ENCODE measurements around the gene KIN.

GRCh38 chr10:7710446-7710845 is 77.3 kb downstream of the KIN start:
- TF ChIP-seq, protein P1, sequence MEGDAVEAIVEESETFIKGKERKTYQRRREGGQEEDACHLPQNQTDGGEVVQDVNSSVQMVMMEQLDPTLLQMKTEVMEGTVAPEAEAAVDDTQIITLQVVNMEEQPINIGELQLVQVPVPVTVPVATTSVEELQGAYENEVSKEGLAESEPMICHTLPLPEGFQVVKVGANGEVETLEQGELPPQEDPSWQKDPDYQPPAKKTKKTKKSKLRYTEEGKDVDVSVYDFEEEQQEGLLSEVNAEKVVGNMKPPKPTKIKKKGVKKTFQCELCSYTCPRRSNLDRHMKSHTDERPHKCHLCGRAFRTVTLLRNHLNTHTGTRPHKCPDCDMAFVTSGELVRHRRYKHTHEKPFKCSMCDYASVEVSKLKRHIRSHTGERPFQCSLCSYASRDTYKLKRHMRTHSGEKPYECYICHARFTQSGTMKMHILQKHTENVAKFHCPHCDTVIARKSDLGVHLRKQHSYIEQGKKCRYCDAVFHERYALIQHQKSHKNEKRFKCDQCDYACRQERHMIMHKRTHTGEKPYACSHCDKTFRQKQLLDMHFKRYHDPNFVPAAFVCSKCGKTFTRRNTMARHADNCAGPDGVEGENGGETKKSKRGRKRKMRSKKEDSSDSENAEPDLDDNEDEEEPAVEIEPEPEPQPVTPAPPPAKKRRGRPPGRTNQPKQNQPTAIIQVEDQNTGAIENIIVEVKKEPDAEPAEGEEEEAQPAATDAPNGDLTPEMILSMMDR (conservative IDR thresholded peaks at IDR 0.05 in 1 of 2, IDR thresholded peaks at IDR 0.05 in 1 of 2; ENCODE audit: extremely low read depth in 1 of 2, insufficient read depth in 1 of 2, low read depth in 1 of 2, low read length in 2 of 2), result no peak
- no peak for TF ChIP-seq EZH2 (IDR thresholded peaks at IDR 0.05; ENCODE audit: borderline replicate concordance, low read length)

Data from mammary epithelial cell (primary cell).